Prostate gland (tissue), 2 donors: ENCODE results near the gene FBXL13.

ENCODE experiments used
- POLR2A ChIP-seq: fragments of 450-650 bp; IDR thresholded peaks from one replicate; pipeline ENCODE4 v1.6.1; 2016; ENCODE audit warnings: antibody characterized with exemption, mild to moderate bottlenecking
- TF ChIP-seq, protein P1 (sequence below), 4 experiments: fragments of 200-600 bp in 2 of 4; fragments of 450-650 bp in 2 of 4; sonication (generic) in 2 of 4; IDR thresholded peaks; 1 replicate in 3 of 4; 2 replicates in 1 of 4; pipeline ENCODE4 v1.5.1; 2016 to 2019; ENCODE audit warnings: antibody characterized with exemption in 4 of 4, mild to moderate bottlenecking in 2 of 4, moderate library complexity in 2 of 4

DNA sequence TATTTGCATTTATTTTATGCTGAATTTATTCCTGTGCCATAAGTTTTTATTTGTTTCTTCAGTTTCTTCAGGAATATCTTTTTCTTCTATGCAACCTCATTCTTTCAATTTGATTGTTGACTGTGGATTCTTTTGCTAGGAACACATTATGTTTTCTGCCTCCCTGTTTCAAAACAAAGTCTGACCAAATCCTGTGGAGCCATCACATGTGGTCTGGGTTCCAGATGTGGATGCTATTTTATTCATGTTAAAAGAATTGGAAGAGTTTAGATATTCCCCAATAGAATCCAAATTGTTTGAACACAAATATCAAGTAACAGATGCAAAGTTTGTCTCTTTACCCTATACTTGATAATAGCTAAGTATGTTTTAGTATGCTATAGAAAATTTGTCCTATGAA is 218.6 kb downstream of the FBXL13 start:
- TF ChIP-seq, protein P1, sequence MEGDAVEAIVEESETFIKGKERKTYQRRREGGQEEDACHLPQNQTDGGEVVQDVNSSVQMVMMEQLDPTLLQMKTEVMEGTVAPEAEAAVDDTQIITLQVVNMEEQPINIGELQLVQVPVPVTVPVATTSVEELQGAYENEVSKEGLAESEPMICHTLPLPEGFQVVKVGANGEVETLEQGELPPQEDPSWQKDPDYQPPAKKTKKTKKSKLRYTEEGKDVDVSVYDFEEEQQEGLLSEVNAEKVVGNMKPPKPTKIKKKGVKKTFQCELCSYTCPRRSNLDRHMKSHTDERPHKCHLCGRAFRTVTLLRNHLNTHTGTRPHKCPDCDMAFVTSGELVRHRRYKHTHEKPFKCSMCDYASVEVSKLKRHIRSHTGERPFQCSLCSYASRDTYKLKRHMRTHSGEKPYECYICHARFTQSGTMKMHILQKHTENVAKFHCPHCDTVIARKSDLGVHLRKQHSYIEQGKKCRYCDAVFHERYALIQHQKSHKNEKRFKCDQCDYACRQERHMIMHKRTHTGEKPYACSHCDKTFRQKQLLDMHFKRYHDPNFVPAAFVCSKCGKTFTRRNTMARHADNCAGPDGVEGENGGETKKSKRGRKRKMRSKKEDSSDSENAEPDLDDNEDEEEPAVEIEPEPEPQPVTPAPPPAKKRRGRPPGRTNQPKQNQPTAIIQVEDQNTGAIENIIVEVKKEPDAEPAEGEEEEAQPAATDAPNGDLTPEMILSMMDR (IDR thresholded peaks at IDR 0.05): no peak
- TF ChIP-seq POLR2A: no peak
